Measurements from ENCODE around the gene C1QTNF3. TPM values are rescaled to one million over a fixed set of nuclear protein-coding genes. Genes with fewer than 3 reads are reported as not detected.

Gene C1QTNF3
- total RNA-seq, 2 donors from 2014 or later = 4.3 to 11.6 TPM

DNA sequence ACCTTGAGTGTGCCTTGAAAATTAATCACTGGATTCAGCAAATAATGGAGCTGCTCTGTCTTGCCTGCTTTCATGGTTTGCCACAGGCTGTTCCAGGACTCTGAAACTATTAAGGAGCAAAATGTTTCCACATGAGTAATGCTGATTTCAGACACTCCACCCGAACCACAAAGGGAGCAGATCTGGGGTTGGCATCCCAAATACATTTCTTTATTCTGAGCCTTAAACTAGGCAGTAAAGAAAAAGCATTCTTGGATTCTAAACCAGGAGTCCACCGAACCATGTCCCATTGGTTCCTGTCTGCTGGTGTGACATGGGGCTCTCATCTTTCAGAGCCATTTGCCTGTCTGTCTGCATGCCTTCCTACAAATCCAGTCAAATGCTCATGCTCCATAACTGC is 10.1 kb upstream of the C1QTNF3 start:
- Histone ChIP-seq H3K36me3 (no peaks in the 10 kb centered on the region), H3K27ac (peak overlapping the region; percentile 19 to 67), H3K4me1 (ENCODE audit: control insufficient read depth in 1 of 2, low read depth in 2 of 2) (peaks cover 0 to 5% of the 10 kb centered on the region in 2 donors), H3K4me3 (no peak overlapping the region), H3K9me3 (no peaks in the 10 kb centered on the region), H3K27me3 (replicated peaks; ENCODE audit: insufficient read depth) (no peaks in the 10 kb centered on the region)
- ATAC-seq (ENCODE audit: insufficient number of reproducible peaks, low FRiP score, low read depth) = peak; percentile 90
- TF ChIP-seq, protein P1, sequence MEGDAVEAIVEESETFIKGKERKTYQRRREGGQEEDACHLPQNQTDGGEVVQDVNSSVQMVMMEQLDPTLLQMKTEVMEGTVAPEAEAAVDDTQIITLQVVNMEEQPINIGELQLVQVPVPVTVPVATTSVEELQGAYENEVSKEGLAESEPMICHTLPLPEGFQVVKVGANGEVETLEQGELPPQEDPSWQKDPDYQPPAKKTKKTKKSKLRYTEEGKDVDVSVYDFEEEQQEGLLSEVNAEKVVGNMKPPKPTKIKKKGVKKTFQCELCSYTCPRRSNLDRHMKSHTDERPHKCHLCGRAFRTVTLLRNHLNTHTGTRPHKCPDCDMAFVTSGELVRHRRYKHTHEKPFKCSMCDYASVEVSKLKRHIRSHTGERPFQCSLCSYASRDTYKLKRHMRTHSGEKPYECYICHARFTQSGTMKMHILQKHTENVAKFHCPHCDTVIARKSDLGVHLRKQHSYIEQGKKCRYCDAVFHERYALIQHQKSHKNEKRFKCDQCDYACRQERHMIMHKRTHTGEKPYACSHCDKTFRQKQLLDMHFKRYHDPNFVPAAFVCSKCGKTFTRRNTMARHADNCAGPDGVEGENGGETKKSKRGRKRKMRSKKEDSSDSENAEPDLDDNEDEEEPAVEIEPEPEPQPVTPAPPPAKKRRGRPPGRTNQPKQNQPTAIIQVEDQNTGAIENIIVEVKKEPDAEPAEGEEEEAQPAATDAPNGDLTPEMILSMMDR (IDR thresholded peaks at IDR 0.05) = no peak
- no peak for DNase-seq (ENCODE audit: low spot score)

DNA sequence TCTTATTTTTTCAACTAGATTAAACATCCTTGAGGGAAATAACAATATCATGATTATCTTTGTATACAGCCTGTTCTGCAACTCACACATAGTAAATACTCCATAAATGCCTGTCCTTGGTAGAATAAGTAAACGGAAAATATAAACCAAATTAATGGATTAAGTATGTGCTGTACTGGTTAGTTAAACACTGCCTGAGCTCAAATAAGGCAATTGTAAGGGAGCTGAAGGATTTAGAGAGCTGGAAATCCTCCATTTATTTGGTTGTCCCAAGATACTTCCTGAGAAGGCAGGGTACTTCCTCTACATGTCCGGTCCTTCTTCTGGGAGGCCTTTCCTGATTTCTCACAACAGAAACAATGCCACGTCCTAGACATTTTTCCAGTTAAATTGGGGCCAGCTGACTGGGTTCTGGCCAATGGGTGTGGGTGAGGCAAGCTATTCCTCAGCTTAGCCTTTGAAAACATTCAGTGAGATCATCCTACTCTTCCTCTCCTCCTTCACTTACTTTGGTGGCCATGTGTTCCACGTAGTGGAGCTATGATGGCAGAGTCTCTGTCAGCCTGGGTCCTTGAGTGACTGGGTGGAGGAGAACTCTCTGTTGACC is 8.5 kb upstream of the C1QTNF3 start:
- TF ChIP-seq, protein P1 (IDR thresholded peaks at IDR 0.05) = no peak
- Histone ChIP-seq H3K27ac (no peak overlapping the region), H3K9me3 (no peaks in the 10 kb centered on the region), H3K27me3 (replicated peaks; ENCODE audit: insufficient read depth) (no peaks in the 10 kb centered on the region), H3K4me3 (no peak overlapping the region), H3K4me1 (ENCODE audit: control insufficient read depth in 1 of 2, low read depth in 2 of 2) (peaks cover 0 to 5% of the 10 kb centered on the region in 2 donors), H3K36me3 (no peaks in the 10 kb centered on the region)
- ATAC-seq (ENCODE audit: insufficient number of reproducible peaks, low FRiP score, low read depth) = no peak
- DNase-seq (ENCODE audit: low spot score) = no peak

DNA sequence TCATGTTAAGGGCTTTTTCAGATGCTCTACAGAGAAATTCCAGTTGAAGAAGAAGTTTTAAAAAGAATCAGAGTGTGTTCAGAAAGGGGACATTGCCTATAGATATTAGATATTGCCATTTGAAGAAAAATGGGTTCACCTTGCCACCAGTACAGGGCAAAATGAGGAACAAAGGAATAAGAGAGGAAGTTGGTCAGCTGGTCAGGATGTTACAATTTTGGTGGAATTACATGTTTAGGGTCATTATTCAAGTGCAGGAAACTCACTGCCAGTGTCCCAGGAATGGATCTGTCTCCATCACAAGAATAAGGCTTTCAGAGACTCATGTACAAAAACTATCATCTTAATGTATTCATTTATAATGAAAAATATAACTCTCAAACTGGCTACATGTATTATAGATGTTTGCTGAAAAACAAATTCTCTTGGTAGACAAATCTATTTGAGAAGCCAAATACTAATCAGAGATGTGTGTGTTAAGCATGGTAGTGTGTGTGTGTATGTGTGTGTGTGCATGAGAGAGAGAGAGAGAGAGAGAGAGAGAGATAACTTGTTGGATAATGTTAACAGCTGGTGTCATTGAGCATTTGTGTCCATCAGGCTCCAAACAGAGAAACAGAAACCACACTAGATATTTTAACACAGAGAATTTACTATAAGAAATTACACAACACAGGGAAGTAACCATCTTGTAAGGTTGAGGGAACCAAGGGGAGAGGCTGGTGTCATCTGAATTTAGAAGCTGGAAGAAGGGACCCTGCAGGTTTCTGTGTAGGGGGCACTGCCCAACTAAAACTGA is 5.0 kb upstream of the C1QTNF3 start:
- DNase-seq (ENCODE audit: low spot score) = no peak

DNA sequence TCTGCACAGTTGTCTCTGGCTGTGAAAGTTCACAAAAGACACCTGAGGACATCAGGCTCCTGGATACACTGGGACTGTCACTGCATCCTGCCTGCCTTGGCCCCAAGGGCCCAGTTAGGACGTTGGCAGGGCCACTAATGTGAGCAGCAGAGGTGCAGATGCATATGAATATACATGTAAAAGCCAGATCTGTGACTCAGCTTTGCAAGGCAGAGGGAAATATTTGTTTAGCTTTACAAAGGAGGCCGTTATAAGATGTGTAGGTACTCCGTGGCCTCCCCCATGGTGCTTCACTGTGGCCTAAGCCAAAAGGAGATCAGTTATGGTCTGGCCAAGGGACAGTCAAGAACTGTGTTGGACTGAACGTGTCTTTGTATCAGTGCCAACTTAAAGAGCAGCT is 4.1 kb upstream of the C1QTNF3 start:
- Histone ChIP-seq H3K9me3 (no peaks in the 10 kb centered on the region), H3K27me3 (replicated peaks; ENCODE audit: insufficient read depth) (no peaks in the 10 kb centered on the region), H3K4me1 (ENCODE audit: control insufficient read depth in 1 of 2, low read depth in 2 of 2) (peaks cover 12 to 34% of the 10 kb centered on the region in 2 donors), H3K4me3 (no peak overlapping the region), H3K27ac (no peak overlapping the region), H3K36me3 (no peaks in the 10 kb centered on the region)
- TF ChIP-seq, protein P1 (IDR thresholded peaks at IDR 0.05) = no peak
- no peak for DNase-seq (ENCODE audit: low spot score)
- ATAC-seq (ENCODE audit: insufficient number of reproducible peaks, low FRiP score, low read depth) = no peak

More for the DNA sequence above, 5.0 kb upstream of the C1QTNF3 start:
- Histone ChIP-seq H3K4me3 (no peak overlapping the region), H3K36me3 (no peaks in the 10 kb centered on the region), H3K4me1 (ENCODE audit: control insufficient read depth in 1 of 2, low read depth in 2 of 2) (peaks cover 14 to 26% of the 10 kb centered on the region in 2 donors), H3K27me3 (replicated peaks; ENCODE audit: insufficient read depth) (no peaks in the 10 kb centered on the region), H3K27ac (no peak overlapping the region), H3K9me3 (no peaks in the 10 kb centered on the region)
- TF ChIP-seq, protein P1 (IDR thresholded peaks at IDR 0.05) = no peak
- no peak for ATAC-seq (ENCODE audit: insufficient number of reproducible peaks, low FRiP score, low read depth)

DNA sequence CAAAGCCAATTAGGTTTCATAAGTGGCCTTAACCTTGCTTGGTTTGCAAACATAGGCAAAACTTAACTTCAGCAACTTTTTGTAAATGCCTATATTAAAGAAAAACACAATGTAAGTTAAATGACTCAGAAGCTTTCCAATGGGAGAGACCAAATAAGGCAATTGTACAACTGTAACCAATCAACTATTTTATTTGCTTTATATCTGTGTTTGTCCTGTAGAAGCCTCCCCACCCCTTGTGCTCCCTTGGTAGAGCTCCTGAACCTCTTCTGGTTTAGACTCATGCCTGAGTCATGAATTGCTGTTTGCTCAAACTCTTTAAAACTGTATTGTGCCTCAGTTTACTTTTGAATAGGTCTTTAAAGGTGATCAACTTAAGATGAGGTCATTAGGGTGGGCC is 3.0 kb upstream of the C1QTNF3 start:
- ATAC-seq (ENCODE audit: insufficient number of reproducible peaks, low FRiP score, low read depth) (no peak), DNase-seq (ENCODE audit: low spot score) (no peak)
- Histone ChIP-seq H3K27me3 (replicated peaks; ENCODE audit: insufficient read depth) (no peaks in the 10 kb centered on the region), H3K9me3 (no peaks in the 10 kb centered on the region), H3K36me3 (no peaks in the 10 kb centered on the region), H3K27ac (peak overlapping the region in 1 of 2 donors; percentile 69), H3K4me1 (ENCODE audit: control insufficient read depth in 1 of 2, low read depth in 2 of 2) (peaks cover 12 to 35% of the 10 kb centered on the region in 2 donors), H3K4me3 (no peak overlapping the region)
- TF ChIP-seq, protein P1 (IDR thresholded peaks at IDR 0.05) = no peak
